OCI-M1 (cell line): ENCODE data around the gene DTX2.
A peak's percentile ranks its signal among the peaks of the same experiment; 100 is the strongest.
"Not testable (repeated sequence)": the region's sequence is repeated elsewhere in the genome, so short reads cannot be mapped to it uniquely, and the experiment has no call there.

Source experiments
- DNase-seq: peaks from one replicate; lab custom pipeline; 2025; lab: John Stamatoyannopoulos, UW

DTX2 gene

DNA sequence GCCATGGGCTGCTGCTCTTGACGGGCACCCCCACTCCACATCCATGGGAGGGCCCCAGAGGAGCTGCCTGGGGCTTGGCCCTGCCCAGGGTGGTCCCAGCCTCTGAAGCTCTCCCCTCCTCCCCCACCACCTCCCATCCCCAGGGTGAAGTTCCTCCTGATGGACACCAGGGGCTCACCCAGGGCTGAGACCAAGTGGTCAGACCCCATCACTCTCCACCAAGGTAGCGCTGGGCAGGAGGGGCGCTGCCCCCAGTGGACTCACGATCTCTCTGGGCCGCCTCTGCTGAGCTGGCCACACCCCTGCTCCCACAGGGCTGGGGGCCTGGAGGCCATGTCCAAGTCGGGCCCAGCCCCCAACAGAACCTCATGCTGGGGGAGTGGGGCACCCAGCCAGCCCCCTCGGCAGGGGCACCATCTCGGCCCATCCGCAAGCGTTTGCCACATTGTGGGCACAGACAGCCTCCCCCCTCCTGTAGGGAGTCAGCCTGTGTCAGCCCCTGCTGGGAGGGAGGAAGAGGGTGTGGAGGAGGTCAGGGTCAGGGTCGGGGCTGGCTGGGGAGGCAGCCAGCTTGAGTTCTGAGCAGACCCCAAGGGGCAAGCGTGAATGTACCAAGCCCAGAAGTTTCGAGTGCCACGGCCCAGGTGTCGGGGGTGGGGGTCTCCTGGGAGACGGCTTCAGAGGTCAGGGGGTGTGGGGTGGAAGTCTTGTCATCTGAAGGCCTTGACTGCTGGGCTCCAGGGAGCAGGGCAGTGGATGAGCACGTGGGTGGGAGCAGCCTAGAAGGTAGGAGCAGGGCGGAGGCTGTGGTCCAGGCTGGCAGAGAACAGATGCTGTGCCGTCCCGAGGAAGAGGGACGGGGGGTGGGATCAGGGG is 51.7 kb downstream of the DTX2 start:
- no peak for DNase-seq

DNA sequence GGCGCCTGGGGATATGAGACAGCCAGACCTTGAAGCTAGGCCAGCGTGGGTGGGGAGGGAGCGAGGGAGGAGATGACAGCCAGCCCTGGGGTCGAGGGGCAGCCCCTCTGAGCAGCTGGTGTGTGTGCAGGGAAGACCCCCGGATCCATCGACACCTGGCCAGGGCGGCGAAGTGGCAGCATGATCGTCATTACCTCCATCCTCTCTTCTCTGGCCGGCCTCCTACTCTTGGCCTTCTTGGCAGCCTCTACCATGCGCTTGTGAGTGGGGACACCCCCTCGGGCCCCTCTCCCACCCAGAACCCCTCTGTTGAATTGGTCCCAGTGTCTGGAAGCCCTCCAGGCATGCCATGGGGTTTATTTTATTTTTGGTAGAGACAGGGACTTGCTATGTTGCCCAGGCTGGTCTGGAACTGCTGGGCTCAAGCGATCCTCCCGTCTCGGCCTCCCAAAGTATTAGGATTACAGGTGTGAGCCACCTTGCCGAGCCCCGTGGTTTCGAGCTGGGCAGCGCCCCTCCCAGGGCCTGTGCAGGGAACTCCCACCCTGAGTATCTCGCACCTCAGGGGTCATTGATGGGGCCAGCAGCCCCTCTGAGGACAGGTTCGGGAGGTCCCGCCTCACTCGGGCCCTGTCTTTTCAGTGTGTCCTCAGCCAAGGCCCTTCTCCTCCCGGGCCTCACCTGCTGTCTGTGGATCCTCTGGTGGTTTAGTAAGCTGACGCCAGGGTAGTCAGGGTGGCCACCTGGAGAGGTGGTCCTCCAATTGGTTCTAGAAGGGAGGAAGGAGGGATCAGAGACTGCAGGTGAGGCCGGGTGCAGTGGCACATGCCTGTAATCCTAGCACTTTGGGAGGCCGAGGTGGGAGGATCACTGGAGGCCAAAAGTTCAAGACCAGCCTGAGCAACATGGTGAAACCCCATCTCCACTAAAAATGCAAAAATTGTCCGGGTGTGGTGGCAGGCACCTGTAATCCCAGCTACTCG is 52.6 kb downstream of the DTX2 start:
- DNase-seq = no peak

GRCh38 chr7:76514926-76515771 is 53.6 kb downstream of the DTX2 start:
- no peak for DNase-seq

DNA sequence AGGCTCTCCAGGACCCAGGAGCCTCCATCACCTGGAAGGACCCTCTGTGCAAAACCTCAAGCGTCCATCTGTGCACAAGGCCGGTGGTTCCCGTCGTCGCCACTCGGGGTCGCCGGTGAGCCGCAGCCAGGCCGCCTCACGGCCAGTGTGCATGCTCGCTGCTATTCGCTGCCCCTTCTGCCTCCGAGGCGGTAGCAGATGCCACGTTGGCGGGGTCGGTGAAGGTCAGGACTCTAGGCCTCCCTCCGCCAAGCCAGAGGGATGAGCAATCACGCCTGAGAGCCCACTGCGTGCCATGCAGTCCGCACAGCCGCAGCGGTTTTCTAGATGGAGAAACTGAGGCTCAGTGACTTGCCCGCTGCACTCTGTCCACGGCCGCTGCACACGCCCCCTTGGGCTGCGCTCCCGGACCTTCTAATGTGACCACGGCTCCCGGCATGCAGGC is 54.5 kb downstream of the DTX2 start:
- DNase-seq = no peak

GRCh38 chr7:76516932-76517331 is 55.4 kb downstream of the DTX2 start:
- not testable (repeated sequence) for DNase-seq

DNA sequence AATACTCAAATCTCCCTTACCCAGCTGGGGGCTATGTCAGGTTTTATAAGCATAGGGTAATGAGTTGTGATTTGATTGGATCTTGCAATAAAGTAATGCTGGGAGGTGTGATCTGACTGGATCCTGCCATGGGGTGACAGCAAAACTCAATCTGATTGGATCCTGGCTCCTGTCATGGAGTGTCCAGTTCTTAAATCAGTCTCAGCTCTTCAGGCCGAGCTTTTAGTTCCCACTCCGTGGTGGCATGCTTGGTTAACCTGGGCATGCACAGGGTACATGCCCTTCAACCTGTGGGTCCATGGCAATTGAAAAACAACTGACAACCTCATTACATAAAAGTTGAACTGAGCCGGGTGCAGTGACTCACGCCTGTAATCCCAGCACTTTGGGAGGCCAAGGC is 64.7 kb downstream of the DTX2 start:
- not testable (repeated sequence) for DNase-seq

GRCh38 chr7:76531643-76532042 is 70.1 kb downstream of the DTX2 start:
- not testable (repeated sequence) for DNase-seq

GRCh38 chr7:76543197-76543596 is 81.7 kb downstream of the DTX2 start, which contains the start of gene SPDYE16:
Gene SPDYE16 (minus strand): TSS chr7:76543297. CDS start chr7:76541459, 1,838 bp downstream.
- DNase-seq = not testable (repeated sequence)

GRCh38 chr7:76549025-76549854 is 87.7 kb downstream of the DTX2 start:
- peak; percentile 98 for DNase-seq

- DNase-seq = not testable (repeated sequence)
Measured at GRCh38 chr7:76549855-76550248, 88.3 kb downstream of the DTX2 start.

DNA sequence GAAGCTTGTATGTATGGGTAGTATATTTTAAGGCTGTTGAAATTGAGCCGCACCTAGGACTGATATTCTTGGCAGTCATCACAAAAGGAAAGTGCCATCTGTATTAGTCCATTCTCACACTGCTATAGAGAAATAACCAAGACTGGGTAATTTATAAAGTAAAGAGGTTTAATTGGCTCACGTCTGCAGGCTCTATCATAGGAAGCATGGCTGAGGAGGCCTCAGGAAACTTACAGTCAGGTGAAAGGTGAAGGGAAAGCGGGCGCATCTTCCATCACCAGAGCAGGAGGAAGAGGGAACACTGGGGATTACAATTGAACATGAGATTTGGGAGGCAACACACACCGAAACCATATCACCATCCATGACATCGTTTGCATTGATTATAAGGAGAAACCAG is 90.5 kb downstream of the DTX2 start:
- DNase-seq = not testable (repeated sequence)
